Measurements from ENCODE around the gene SLC7A6. TPM values are rescaled to one million over a fixed set of nuclear protein-coding genes. Genes with fewer than 3 reads are reported as not detected.

Gene SLC7A6
- total and polyA plus RNA-seq, 2 of the 13 experiments (the other 11 are each of a cell fraction or from before 2014, with no cell fraction given): 35.8 to 70.8 TPM

DNA sequence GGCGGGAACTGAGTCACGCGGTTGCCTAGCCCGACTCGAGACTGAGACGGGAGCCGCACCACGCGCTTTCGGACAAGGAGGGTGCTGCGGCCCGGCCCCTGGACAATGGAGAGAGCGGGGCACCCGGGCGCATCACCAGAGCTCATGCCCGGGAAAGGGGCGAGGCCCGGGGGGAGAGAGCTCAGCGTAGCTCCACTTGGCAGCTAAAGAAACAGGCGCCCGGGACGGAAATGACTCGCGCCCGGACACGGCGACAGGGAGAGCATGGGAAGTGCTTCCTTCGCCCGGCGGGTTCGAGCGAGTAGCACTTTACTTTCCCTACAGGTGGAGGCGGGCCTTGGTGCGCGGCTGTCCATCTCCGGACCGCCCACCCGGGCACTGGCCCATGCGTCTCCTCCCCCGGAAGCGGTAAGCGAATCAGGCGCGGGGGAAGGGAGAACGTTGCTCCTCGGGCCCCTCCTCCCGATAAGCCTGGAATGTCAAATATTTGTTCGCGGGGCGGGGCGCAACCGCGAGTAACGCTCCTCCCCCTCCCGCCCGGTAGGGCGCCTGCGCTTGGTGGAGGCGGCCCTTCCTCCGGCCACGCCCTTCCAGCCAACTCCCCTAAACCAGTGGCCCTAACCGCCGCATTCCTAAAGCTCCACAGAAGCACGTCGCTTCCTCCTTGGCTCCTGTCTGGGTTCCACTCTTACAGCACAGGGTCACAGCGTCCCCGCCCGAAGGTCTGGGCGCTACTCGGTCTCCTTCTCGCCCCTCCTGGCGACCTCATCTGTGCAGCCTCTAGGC, 26.9 kb upstream of the SLC7A6 start (continued):
- no peak for TF ChIP-seq CREB3 (CRISPR knock-in tag; IDR thresholded peaks at IDR 0.05)
- TF ChIP-seq LRRFIP1 (CRISPR knock-in tag; conservative IDR thresholded peaks at IDR 0.05): no peak
- TF ChIP-seq, protein P1, sequence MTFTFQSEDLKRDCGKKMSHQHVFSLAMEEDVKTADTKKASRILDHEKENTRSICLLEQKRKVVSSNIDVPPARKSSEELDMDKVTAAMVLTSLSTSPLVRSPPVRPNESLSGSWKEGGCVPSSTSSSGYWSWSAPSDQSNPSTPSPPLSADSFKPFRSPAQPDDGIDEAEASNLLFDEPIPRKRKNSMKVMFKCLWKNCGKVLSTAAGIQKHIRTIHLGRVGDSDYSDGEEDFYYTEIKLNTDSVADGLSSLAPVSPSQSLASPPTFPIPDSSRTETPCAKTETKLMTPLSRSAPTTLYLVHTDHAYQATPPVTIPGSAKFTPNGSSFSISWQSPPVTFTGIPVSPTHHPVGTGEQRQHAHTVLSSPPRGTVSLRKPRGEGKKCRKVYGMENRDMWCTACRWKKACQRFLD (CRISPR knock-in tag; IDR thresholded peaks at IDR 0.05; ENCODE audit: borderline replicate concordance): no peak
- TF ChIP-seq PAX8 (CRISPR knock-in tag; IDR thresholded peaks at IDR 0.05; ENCODE audit: borderline replicate concordance): peak; percentile 46; the same call in 1 of the 2 replicates
- peak; percentile 49; the same call in 1 of the 2 replicates for TF ChIP-seq FOSL1 (CRISPR knock-in tag; IDR thresholded peaks at IDR 0.05; ENCODE audit: borderline replicate concordance)
- no peak for TF ChIP-seq HDAC6 (IDR thresholded peaks at IDR 0.05; ENCODE audit: low read depth, low read length)
- peak; percentile 83 for TF ChIP-seq TFDP2 (CRISPR knock-in tag; IDR thresholded peaks at IDR 0.05)
- TF ChIP-seq, protein P2, sequence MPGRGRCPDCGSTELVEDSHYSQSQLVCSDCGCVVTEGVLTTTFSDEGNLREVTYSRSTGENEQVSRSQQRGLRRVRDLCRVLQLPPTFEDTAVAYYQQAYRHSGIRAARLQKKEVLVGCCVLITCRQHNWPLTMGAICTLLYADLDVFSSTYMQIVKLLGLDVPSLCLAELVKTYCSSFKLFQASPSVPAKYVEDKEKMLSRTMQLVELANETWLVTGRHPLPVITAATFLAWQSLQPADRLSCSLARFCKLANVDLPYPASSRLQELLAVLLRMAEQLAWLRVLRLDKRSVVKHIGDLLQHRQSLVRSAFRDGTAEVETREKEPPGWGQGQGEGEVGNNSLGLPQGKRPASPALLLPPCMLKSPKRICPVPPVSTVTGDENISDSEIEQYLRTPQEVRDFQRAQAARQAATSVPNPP (CRISPR knock-in tag; IDR thresholded peaks at IDR 0.05): no peak
- TF ChIP-seq ZNF225 (CRISPR knock-in tag; IDR thresholded peaks at IDR 0.05): peak; percentile 72; the same call in 1 of the 2 replicates
- TF ChIP-seq ZNF20 (CRISPR knock-in tag; IDR thresholded peaks at IDR 0.05): no peak
- TF ChIP-seq ZNF530 (CRISPR knock-in tag; IDR thresholded peaks at IDR 0.05; ENCODE audit: low read depth): no peak
- TF ChIP-seq ZNF160 (CRISPR knock-in tag; IDR thresholded peaks at IDR 0.05): peak; percentile 85
- TF ChIP-seq TARDBP (CRISPR knock-in tag; IDR thresholded peaks at IDR 0.05): peak; percentile 87
- TF ChIP-seq, protein P3, sequence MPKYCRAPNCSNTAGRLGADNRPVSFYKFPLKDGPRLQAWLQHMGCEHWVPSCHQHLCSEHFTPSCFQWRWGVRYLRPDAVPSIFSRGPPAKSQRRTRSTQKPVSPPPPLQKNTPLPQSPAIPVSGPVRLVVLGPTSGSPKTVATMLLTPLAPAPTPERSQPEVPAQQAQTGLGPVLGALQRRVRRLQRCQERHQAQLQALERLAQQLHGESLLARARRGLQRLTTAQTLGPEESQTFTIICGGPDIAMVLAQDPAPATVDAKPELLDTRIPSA (CRISPR knock-in tag; IDR thresholded peaks at IDR 0.05; ENCODE audit: borderline replicate concordance): no peak; the same call in 1 of the 2 replicates
- TF ChIP-seq MTA3 (CRISPR knock-in tag; IDR thresholded peaks at IDR 0.05): no peak
- TF ChIP-seq, protein P4, sequence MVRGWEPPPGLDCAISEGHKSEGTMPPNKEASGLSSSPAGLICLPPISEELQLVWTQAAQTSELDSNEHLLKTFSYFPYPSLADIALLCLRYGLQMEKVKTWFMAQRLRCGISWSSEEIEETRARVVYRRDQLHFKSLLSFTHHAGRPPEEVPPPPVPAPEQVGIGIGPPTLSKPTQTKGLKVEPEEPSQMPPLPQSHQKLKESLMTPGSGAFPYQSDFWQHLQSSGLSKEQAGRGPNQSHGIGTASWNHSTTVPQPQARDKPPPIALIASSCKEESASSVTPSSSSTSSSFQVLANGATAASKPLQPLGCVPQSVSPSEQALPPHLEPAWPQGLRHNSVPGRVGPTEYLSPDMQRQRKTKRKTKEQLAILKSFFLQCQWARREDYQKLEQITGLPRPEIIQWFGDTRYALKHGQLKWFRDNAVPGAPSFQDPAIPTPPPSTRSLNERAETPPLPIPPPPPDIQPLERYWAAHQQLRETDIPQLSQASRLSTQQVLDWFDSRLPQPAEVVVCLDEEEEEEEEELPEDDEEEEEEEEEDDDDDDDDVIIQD (CRISPR knock-in tag; IDR thresholded peaks at IDR 0.05; ENCODE audit: low read depth): no peak
- TF ChIP-seq MED13 (CRISPR knock-in tag; IDR thresholded peaks at IDR 0.05): peak; percentile 69; the same call in 1 of the 2 replicates
- TF ChIP-seq ELF3 (CRISPR knock-in tag; IDR thresholded peaks at IDR 0.05): peak; percentile 93
- TF ChIP-seq HOXA9 (CRISPR knock-in tag; IDR thresholded peaks at IDR 0.05; ENCODE audit: borderline replicate concordance): no peak
